DOHH2 (cell line): ENCODE measurements around the gene IRF4.

Source experiments
- H3F3A ChIP-seq: fragments of 200-600 bp; sonication (generic), shearing (Covaris generic); 2 replicates; pipeline ENCODE4 v1.6.0; 2016; ENCODE audit warnings: antibody characterized with exemption, mild to moderate bottlenecking; ENCODE audit not compliant: control insufficient read depth, insufficient read depth
- H3K27ac ChIP-seq: fragments of 200-600 bp; sonication (generic); 2 replicates; pipeline ENCODE4 v1.5.1; 2014; ENCODE audit warnings: low read depth, mild to moderate bottlenecking, low read length, moderate library complexity
- H3K27me3 ChIP-seq: fragments of 200-600 bp; sonication (generic); 2 replicates; pipeline ENCODE4 v1.6.1; 2014; ENCODE audit warnings: mild to moderate bottlenecking, low read length, mixed read lengths; ENCODE audit not compliant: control insufficient read depth
- H3K36me3 ChIP-seq: fragments of 200-600 bp; sonication (generic); 2 replicates; pipeline ENCODE4 v1.6.1; 2014; ENCODE audit warnings: mild to moderate bottlenecking, low read length, moderate library complexity, mixed read lengths; ENCODE audit not compliant: control insufficient read depth
- H3K4me1 ChIP-seq: fragments of 200-600 bp; sonication (generic); 2 replicates; pipeline ENCODE4 v1.6.1; 2014; ENCODE audit warnings: mild to moderate bottlenecking, low read length, mixed read lengths; ENCODE audit not compliant: control insufficient read depth
- H3K4me2 ChIP-seq: fragments of 200-600 bp; sonication (generic); 2 replicates; pipeline ENCODE4 v1.6.0; 2014; ENCODE audit warnings: mild to moderate bottlenecking, low read length, moderate library complexity
- H3K4me3 ChIP-seq: fragments of 200-600 bp; sonication (generic); 2 replicates; pipeline ENCODE4 v1.5.1; 2014; ENCODE audit warnings: mild to moderate bottlenecking, low read length, mixed read lengths
- H3K79me2 ChIP-seq: fragments of 200-600 bp; sonication (generic); 2 replicates; pipeline ENCODE4 v1.6.1; 2014; ENCODE audit warnings: mild to moderate bottlenecking, low read length, mixed read lengths; ENCODE audit not compliant: control insufficient read depth
- H3K9me2 ChIP-seq: fragments of 200-600 bp; sonication (generic); replicated peaks from 2 replicates; pipeline ENCODE4 v1.6.1; 2014; ENCODE audit warnings: mild to moderate bottlenecking, low read length, mixed read lengths; ENCODE audit not compliant: control insufficient read depth
- H3K9me3 ChIP-seq: fragments of 200-600 bp; sonication (generic); 2 replicates; pipeline ENCODE4 v1.6.1; 2014; ENCODE audit warnings: antibody characterized with exemption, low read length, mixed read lengths; ENCODE audit not compliant: control insufficient read depth, insufficient read depth
- H4K20me1 ChIP-seq: fragments of 200-600 bp; sonication (generic); 2 replicates; pipeline ENCODE4 v1.6.0; 2014; ENCODE audit warnings: low read depth, mild to moderate bottlenecking, antibody characterized with exemption, low read length, moderate library complexity; ENCODE audit not compliant: control insufficient read depth, insufficient read depth
- CTCF ChIP-seq: fragments of 200-600 bp; sonication (generic); IDR thresholded peaks from one replicate; pipeline ENCODE4 v1.5.1; 2014; ENCODE audit warnings: antibody characterized with exemption, mild to moderate bottlenecking, low read depth, low read length; ENCODE audit not compliant: poor library complexity, severe bottlenecking
- EZH2phosphoT487 ChIP-seq: fragments of 200-600 bp; sonication (generic); IDR thresholded peaks from 2 replicates; pipeline ENCODE4 v1.6.1; 2017; ENCODE audit warnings: borderline replicate concordance, mild to moderate bottlenecking, antibody characterized with exemption, low read length, moderate library complexity, mixed read lengths

IRF4 gene

GRCh38 chr6:347951-348859, 43.3 kb upstream of the IRF4 start:
- no peak overlapping the region for H3K4me3 ChIP-seq
- no peaks in the 10 kb centered on the region for H3K79me2 ChIP-seq
- H4K20me1 ChIP-seq = no peaks in the 10 kb centered on the region
- H3K4me2 ChIP-seq = no peak overlapping the region
- no peak overlapping the region for H3K27ac ChIP-seq
- no peaks in the 10 kb centered on the region for H3K36me3 ChIP-seq
- H3K9me2 ChIP-seq = no peaks in the 10 kb centered on the region
- no peaks in the 10 kb centered on the region for H3F3A ChIP-seq
- peaks cover 8% of the 10 kb centered on the region for H3K4me1 ChIP-seq
- TF ChIP-seq CTCF (no peak), EZH2phosphoT487 (no peak)
- peaks cover 4% of the 10 kb centered on the region; the same call in 1 of the 2 replicates for H3K9me3 ChIP-seq
- no peaks in the 10 kb centered on the region for H3K27me3 ChIP-seq

GRCh38 chr6:348860-349396, 42.6 kb upstream of the IRF4 start:
- H4K20me1 ChIP-seq = no peaks in the 10 kb centered on the region
- no peak overlapping the region for H3K27ac ChIP-seq
- no peak for TF ChIP-seq CTCF
- no peak for TF ChIP-seq EZH2phosphoT487
- no peaks in the 10 kb centered on the region for H3K27me3 ChIP-seq
- H3K36me3 ChIP-seq = no peaks in the 10 kb centered on the region
- H3F3A ChIP-seq = no peaks in the 10 kb centered on the region
- H3K9me2 ChIP-seq = no peaks in the 10 kb centered on the region
- no peaks in the 10 kb centered on the region for H3K79me2 ChIP-seq
- H3K4me1 ChIP-seq = peaks cover 8% of the 10 kb centered on the region
- no peak overlapping the region for H3K4me3 ChIP-seq
- H3K9me3 ChIP-seq = peaks cover 4% of the 10 kb centered on the region; the same call in 1 of the 2 replicates
- H3K4me2 ChIP-seq = no peak overlapping the region

- Histone ChIP-seq H3K27ac (no peak overlapping the region), H3K4me1 (peaks cover 8% of the 10 kb centered on the region), H3K9me3 (peaks cover 4% of the 10 kb centered on the region; the same call in 1 of the 2 replicates), H3K4me3 (no peak overlapping the region), H3K27me3 (no peaks in the 10 kb centered on the region), H3K4me2 (no peak overlapping the region), H3K9me2 (no peaks in the 10 kb centered on the region), H4K20me1 (no peaks in the 10 kb centered on the region), H3K79me2 (no peaks in the 10 kb centered on the region), H3K36me3 (no peaks in the 10 kb centered on the region), H3F3A (no peaks in the 10 kb centered on the region)
- TF ChIP-seq EZH2phosphoT487 (no peak), CTCF (no peak)
Measured at GRCh38 chr6:349491-349921, 42.0 kb upstream of the IRF4 start.
